Nephron progenitor cell (in vitro differentiated cells): ENCODE results near the gene WNK1.

ENCODE experiments used
- DNase-seq: peaks from one replicate; pipeline ENCODE4 v3.0.0; 2021
- H3K27ac Mint-ChIP-seq: 2 replicates; pipeline ENCODE4 v1.8.0; 2021; ENCODE audit warnings: mild to moderate bottlenecking, moderate library complexity, mixed read lengths
- H3K27me3 Mint-ChIP-seq: 2 replicates; pipeline ENCODE4 v1.8.0; 2021; ENCODE audit warnings: mild to moderate bottlenecking, low read depth, mixed read lengths; ENCODE audit not compliant: poor library complexity
- H3K36me3 Mint-ChIP-seq: 2 replicates; pipeline ENCODE4 v1.8.0; 2021; ENCODE audit warnings: low read depth, mixed read lengths
- H3K4me1 Mint-ChIP-seq: 2 replicates; pipeline ENCODE4 v1.8.0; 2021; ENCODE audit warnings: mixed read lengths
- H3K4me3 Mint-ChIP-seq: 2 replicates; pipeline ENCODE4 v1.8.0; 2021; ENCODE audit warnings: mild to moderate bottlenecking, moderate library complexity, mixed read lengths
- H3K9me3 Mint-ChIP-seq: 2 replicates; pipeline ENCODE4 v1.8.0; 2021; ENCODE audit warnings: mild to moderate bottlenecking, moderate library complexity, mixed read lengths
- CTCF ChIP-seq: fragments of 200-600 bp; sonication (generic); IDR thresholded peaks from 2 replicates; pipeline ENCODE4 v1.5.0; 2021; ENCODE audit warnings: antibody characterized with exemption

Gene WNK1

GRCh38 chr12:725076-725475 is 27.3 kb upstream of the WNK1 start:
- Mint-ChIP-seq H3K27me3 (peaks cover 3% of the 10 kb centered on the region), H3K27ac (no peak overlapping the region), H3K4me1 (peaks cover 40% of the 10 kb centered on the region), H3K36me3 (no peaks in the 10 kb centered on the region), H3K4me3 (no peak overlapping the region), H3K9me3 (no peaks in the 10 kb centered on the region)
- no peak for DNase-seq
- no peak for TF ChIP-seq CTCF

- Mint-ChIP-seq H3K9me3 (peaks cover 7% of the 10 kb centered on the region), H3K27me3 (no peaks in the 10 kb centered on the region), H3K27ac (peak overlapping the region; percentile 27), H3K36me3 (no peaks in the 10 kb centered on the region), H3K4me1 (peaks cover 34% of the 10 kb centered on the region), H3K4me3 (no peak overlapping the region)
- no peak for DNase-seq
- TF ChIP-seq CTCF, result no peak
Measured at GRCh38 chr12:726281-727140, 25.9 kb upstream of the WNK1 start.

- Mint-ChIP-seq H3K4me1 (peaks cover 28% of the 10 kb centered on the region), H3K4me3 (no peak overlapping the region), H3K27ac (no peak overlapping the region), H3K9me3 (peaks cover 7% of the 10 kb centered on the region), H3K27me3 (no peaks in the 10 kb centered on the region), H3K36me3 (no peaks in the 10 kb centered on the region)
- TF ChIP-seq CTCF, result no peak
- no peak for DNase-seq
Measured at GRCh38 chr12:727321-727720, 25.1 kb upstream of the WNK1 start.

- H3K36me3 Mint-ChIP-seq, result no peaks in the 10 kb centered on the region
- no peak for TF ChIP-seq CTCF
Measured at GRCh38 chr12:728781-729180, 23.6 kb upstream of the WNK1 start.

GRCh38 chr12:729221-729620 is 23.2 kb upstream of the WNK1 start:
- Mint-ChIP-seq H3K4me1 (peaks cover 10% of the 10 kb centered on the region), H3K36me3 (no peaks in the 10 kb centered on the region), H3K9me3 (peaks cover 13% of the 10 kb centered on the region), H3K4me3 (no peak overlapping the region), H3K27me3 (peaks cover 3% of the 10 kb centered on the region), H3K27ac (no peak overlapping the region)
- DNase-seq, result no peak
- no peak for TF ChIP-seq CTCF

More at GRCh38 chr12:728781-729180, 23.6 kb upstream of the WNK1 start:
- peaks cover 9% of the 10 kb centered on the region for H3K9me3 Mint-ChIP-seq
- H3K27me3 Mint-ChIP-seq, result no peaks in the 10 kb centered on the region
- H3K4me1 Mint-ChIP-seq, result peaks cover 14% of the 10 kb centered on the region
- no peak for DNase-seq
- no peak overlapping the region for H3K27ac Mint-ChIP-seq
- H3K4me3 Mint-ChIP-seq, result no peak overlapping the region

GRCh38 chr12:730550-730949 is 21.8 kb upstream of the WNK1 start:
- H3K27me3 Mint-ChIP-seq, result peaks cover 4% of the 10 kb centered on the region
- TF ChIP-seq CTCF, result no peak
- H3K4me1 Mint-ChIP-seq, result peaks cover 6% of the 10 kb centered on the region
- H3K4me3 Mint-ChIP-seq, result no peak overlapping the region
- DNase-seq, result no peak
- H3K9me3 Mint-ChIP-seq, result peaks cover 22% of the 10 kb centered on the region
- no peak overlapping the region for H3K27ac Mint-ChIP-seq
- H3K36me3 Mint-ChIP-seq, result no peaks in the 10 kb centered on the region
